ENCODE measurements around the gene OR1J4.

DNA sequence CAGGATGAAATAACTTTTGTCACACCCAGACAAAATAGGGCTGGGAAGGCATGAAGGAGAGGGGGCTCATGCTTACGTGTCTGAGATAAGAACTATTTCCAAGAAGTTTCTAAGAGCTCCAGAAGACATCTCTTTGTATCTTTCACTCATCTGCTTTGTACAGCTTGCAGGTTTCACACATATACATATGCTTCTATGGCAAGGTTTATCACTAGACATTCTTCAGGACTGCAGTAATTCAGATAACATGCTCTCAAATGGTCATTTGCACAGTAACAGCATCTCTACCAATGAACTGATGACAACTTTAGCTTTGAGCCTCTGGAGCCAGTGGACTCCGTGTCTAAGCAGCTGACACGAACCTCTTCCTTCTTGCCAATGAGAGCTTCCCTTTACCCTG, 44.4 kb upstream of the OR1J4 start:
- TF ChIP-seq, protein P1, sequence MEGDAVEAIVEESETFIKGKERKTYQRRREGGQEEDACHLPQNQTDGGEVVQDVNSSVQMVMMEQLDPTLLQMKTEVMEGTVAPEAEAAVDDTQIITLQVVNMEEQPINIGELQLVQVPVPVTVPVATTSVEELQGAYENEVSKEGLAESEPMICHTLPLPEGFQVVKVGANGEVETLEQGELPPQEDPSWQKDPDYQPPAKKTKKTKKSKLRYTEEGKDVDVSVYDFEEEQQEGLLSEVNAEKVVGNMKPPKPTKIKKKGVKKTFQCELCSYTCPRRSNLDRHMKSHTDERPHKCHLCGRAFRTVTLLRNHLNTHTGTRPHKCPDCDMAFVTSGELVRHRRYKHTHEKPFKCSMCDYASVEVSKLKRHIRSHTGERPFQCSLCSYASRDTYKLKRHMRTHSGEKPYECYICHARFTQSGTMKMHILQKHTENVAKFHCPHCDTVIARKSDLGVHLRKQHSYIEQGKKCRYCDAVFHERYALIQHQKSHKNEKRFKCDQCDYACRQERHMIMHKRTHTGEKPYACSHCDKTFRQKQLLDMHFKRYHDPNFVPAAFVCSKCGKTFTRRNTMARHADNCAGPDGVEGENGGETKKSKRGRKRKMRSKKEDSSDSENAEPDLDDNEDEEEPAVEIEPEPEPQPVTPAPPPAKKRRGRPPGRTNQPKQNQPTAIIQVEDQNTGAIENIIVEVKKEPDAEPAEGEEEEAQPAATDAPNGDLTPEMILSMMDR (IDR thresholded peaks at IDR 0.05; ENCODE audit: low read length), result no peak
- no peak for TF ChIP-seq EZH2 (IDR thresholded peaks at IDR 0.05; ENCODE audit: borderline replicate concordance, low read length)

Measured in OCI-LY1 (cell line).